Measurements from ENCODE around the gene IQCK.

The IQCK gene

GRCh38 chr16:19722981-19723380 is 4.9 kb downstream of the IQCK start:
- H3K27ac ChIP-seq (ENCODE audit: low read length): no peak overlapping the region

GRCh38 chr16:19728636-19728965 is 10.5 kb downstream of the IQCK start:
- no peaks in the 10 kb centered on the region for H3K27me3 ChIP-seq (ENCODE audit: low read depth, low read length)
- H3K27ac ChIP-seq (ENCODE audit: low read length): no peak overlapping the region
- peaks cover 0 to 6% of the 10 kb centered on the region in 2 donors for H3K36me3 ChIP-seq (ENCODE audit: control insufficient read depth in 1 of 2, insufficient read depth in 2 of 2, low read length in 2 of 2)
- no peaks in the 10 kb centered on the region for H3K9me3 ChIP-seq (ENCODE audit: control insufficient read depth in 1 of 2, low read length in 2 of 2)
- H3K4me1 ChIP-seq (ENCODE audit: control insufficient read depth in 1 of 2, insufficient read depth in 2 of 2, low read length in 2 of 2): no peaks in the 10 kb centered on the region
- H3K4me3 ChIP-seq (ENCODE audit: low read depth in 1 of 2, low read length in 2 of 2): no peak overlapping the region

More at GRCh38 chr16:19722981-19723380, 4.9 kb downstream of the IQCK start:
- Histone ChIP-seq H3K4me1 (ENCODE audit: control insufficient read depth in 1 of 2, insufficient read depth in 2 of 2, low read length in 2 of 2) (peaks cover 4 to 10% of the 10 kb centered on the region in 2 donors), H3K27me3 (ENCODE audit: low read depth, low read length) (no peaks in the 10 kb centered on the region), H3K4me3 (ENCODE audit: low read depth in 1 of 2, low read length in 2 of 2) (no peak overlapping the region), H3K36me3 (ENCODE audit: control insufficient read depth in 1 of 2, insufficient read depth in 2 of 2, low read length in 2 of 2) (no peaks in the 10 kb centered on the region), H3K9me3 (ENCODE audit: control insufficient read depth in 1 of 2, low read length in 2 of 2) (no peaks in the 10 kb centered on the region)

- Histone ChIP-seq H3K4me1 (ENCODE audit: control insufficient read depth in 1 of 2, insufficient read depth in 2 of 2, low read length in 2 of 2) (no peaks in the 10 kb centered on the region), H3K36me3 (ENCODE audit: control insufficient read depth in 1 of 2, insufficient read depth in 2 of 2, low read length in 2 of 2) (peaks cover 0 to 13% of the 10 kb centered on the region in 2 donors), H3K9me3 (ENCODE audit: control insufficient read depth in 1 of 2, low read length in 2 of 2) (no peaks in the 10 kb centered on the region), H3K27me3 (ENCODE audit: low read depth, low read length) (no peaks in the 10 kb centered on the region), H3K4me3 (ENCODE audit: low read depth in 1 of 2, low read length in 2 of 2) (no peak overlapping the region), H3K27ac (ENCODE audit: low read length) (no peak overlapping the region)
Measured at GRCh38 chr16:19733551-19733950, 15.5 kb downstream of the IQCK start.

GRCh38 chr16:19735074-19735867 is 17.2 kb downstream of the IQCK start:
- Histone ChIP-seq H3K27ac (ENCODE audit: low read length) (no peak overlapping the region), H3K4me3 (ENCODE audit: low read depth in 1 of 2, low read length in 2 of 2) (no peak overlapping the region), H3K27me3 (ENCODE audit: low read depth, low read length) (no peaks in the 10 kb centered on the region), H3K36me3 (ENCODE audit: control insufficient read depth in 1 of 2, insufficient read depth in 2 of 2, low read length in 2 of 2) (peaks cover 0 to 21% of the 10 kb centered on the region in 2 donors), H3K4me1 (ENCODE audit: control insufficient read depth in 1 of 2, insufficient read depth in 2 of 2, low read length in 2 of 2) (no peaks in the 10 kb centered on the region), H3K9me3 (ENCODE audit: control insufficient read depth in 1 of 2, low read length in 2 of 2) (no peaks in the 10 kb centered on the region)

- H3K9me3 ChIP-seq (ENCODE audit: control insufficient read depth in 1 of 2, low read length in 2 of 2): no peaks in the 10 kb centered on the region
- no peaks in the 10 kb centered on the region for H3K4me1 ChIP-seq (ENCODE audit: control insufficient read depth in 1 of 2, insufficient read depth in 2 of 2, low read length in 2 of 2)
- H3K27ac ChIP-seq (ENCODE audit: low read length): no peak overlapping the region
- no peaks in the 10 kb centered on the region for H3K27me3 ChIP-seq (ENCODE audit: low read depth, low read length)
- H3K36me3 ChIP-seq (ENCODE audit: control insufficient read depth in 1 of 2, insufficient read depth in 2 of 2, low read length in 2 of 2): peaks cover 0 to 17% of the 10 kb centered on the region in 2 donors
- no peak overlapping the region for H3K4me3 ChIP-seq (ENCODE audit: low read depth in 1 of 2, low read length in 2 of 2)
Measured at GRCh38 chr16:19737306-19738038, 19.4 kb downstream of the IQCK start.

- Histone ChIP-seq H3K27ac (ENCODE audit: low read length) (no peak overlapping the region), H3K27me3 (ENCODE audit: low read depth, low read length) (no peaks in the 10 kb centered on the region)
Measured at GRCh38 chr16:19741354-19741753, 23.3 kb downstream of the IQCK start.

GRCh38 chr16:19743816-19744159 is 25.7 kb downstream of the IQCK start:
- Histone ChIP-seq H3K36me3 (ENCODE audit: control insufficient read depth in 1 of 2, insufficient read depth in 2 of 2, low read length in 2 of 2) (peaks cover 0 to 6% of the 10 kb centered on the region in 2 donors), H3K4me3 (ENCODE audit: low read depth in 1 of 2, low read length in 2 of 2) (no peak overlapping the region), H3K27me3 (ENCODE audit: low read depth, low read length) (no peaks in the 10 kb centered on the region), H3K9me3 (ENCODE audit: control insufficient read depth in 1 of 2, low read length in 2 of 2) (no peaks in the 10 kb centered on the region), H3K4me1 (ENCODE audit: control insufficient read depth in 1 of 2, insufficient read depth in 2 of 2, low read length in 2 of 2) (no peaks in the 10 kb centered on the region), H3K27ac (ENCODE audit: low read length) (no peak overlapping the region)

More at GRCh38 chr16:19741354-19741753, 23.3 kb downstream of the IQCK start:
- Histone ChIP-seq H3K36me3 (ENCODE audit: control insufficient read depth in 1 of 2, insufficient read depth in 2 of 2, low read length in 2 of 2) (peaks cover 0 to 11% of the 10 kb centered on the region in 2 donors), H3K4me1 (ENCODE audit: control insufficient read depth in 1 of 2, insufficient read depth in 2 of 2, low read length in 2 of 2) (no peaks in the 10 kb centered on the region), H3K9me3 (ENCODE audit: control insufficient read depth in 1 of 2, low read length in 2 of 2) (no peaks in the 10 kb centered on the region), H3K4me3 (ENCODE audit: low read depth in 1 of 2, low read length in 2 of 2) (no peak overlapping the region)

GRCh38 chr16:19744670-19745069 is 26.6 kb downstream of the IQCK start:
- Histone ChIP-seq H3K27ac (ENCODE audit: low read length) (no peak overlapping the region), H3K4me1 (ENCODE audit: control insufficient read depth in 1 of 2, insufficient read depth in 2 of 2, low read length in 2 of 2) (no peaks in the 10 kb centered on the region), H3K4me3 (ENCODE audit: low read depth in 1 of 2, low read length in 2 of 2) (no peak overlapping the region), H3K9me3 (ENCODE audit: control insufficient read depth in 1 of 2, low read length in 2 of 2) (no peaks in the 10 kb centered on the region), H3K27me3 (ENCODE audit: low read depth, low read length) (no peaks in the 10 kb centered on the region), H3K36me3 (ENCODE audit: control insufficient read depth in 1 of 2, insufficient read depth in 2 of 2, low read length in 2 of 2) (no peaks in the 10 kb centered on the region)

- H3K4me3 ChIP-seq (ENCODE audit: low read depth in 1 of 2, low read length in 2 of 2): no peak overlapping the region
- H3K27me3 ChIP-seq (ENCODE audit: low read depth, low read length): no peaks in the 10 kb centered on the region
- H3K27ac ChIP-seq (ENCODE audit: low read length): no peak overlapping the region
- no peaks in the 10 kb centered on the region for H3K36me3 ChIP-seq (ENCODE audit: control insufficient read depth in 1 of 2, insufficient read depth in 2 of 2, low read length in 2 of 2)
- no peaks in the 10 kb centered on the region for H3K9me3 ChIP-seq (ENCODE audit: control insufficient read depth in 1 of 2, low read length in 2 of 2)
- no peaks in the 10 kb centered on the region for H3K4me1 ChIP-seq (ENCODE audit: control insufficient read depth in 1 of 2, insufficient read depth in 2 of 2, low read length in 2 of 2)
Measured at GRCh38 chr16:19745286-19746010, 27.4 kb downstream of the IQCK start.

GRCh38 chr16:19746561-19746960 is 28.5 kb downstream of the IQCK start:
- Histone ChIP-seq H3K4me1 (ENCODE audit: control insufficient read depth in 1 of 2, insufficient read depth in 2 of 2, low read length in 2 of 2) (no peaks in the 10 kb centered on the region), H3K27me3 (ENCODE audit: low read depth, low read length) (no peaks in the 10 kb centered on the region), H3K9me3 (ENCODE audit: control insufficient read depth in 1 of 2, low read length in 2 of 2) (no peaks in the 10 kb centered on the region), H3K4me3 (ENCODE audit: low read depth in 1 of 2, low read length in 2 of 2) (no peak overlapping the region), H3K27ac (ENCODE audit: low read length) (no peak overlapping the region), H3K36me3 (ENCODE audit: control insufficient read depth in 1 of 2, insufficient read depth in 2 of 2, low read length in 2 of 2) (no peaks in the 10 kb centered on the region)

- H3K9me3 ChIP-seq (ENCODE audit: control insufficient read depth in 1 of 2, low read length in 2 of 2): no peaks in the 10 kb centered on the region
- no peak overlapping the region for H3K4me3 ChIP-seq (ENCODE audit: low read depth in 1 of 2, low read length in 2 of 2)
- no peaks in the 10 kb centered on the region for H3K36me3 ChIP-seq (ENCODE audit: control insufficient read depth in 1 of 2, insufficient read depth in 2 of 2, low read length in 2 of 2)
- H3K4me1 ChIP-seq (ENCODE audit: control insufficient read depth in 1 of 2, insufficient read depth in 2 of 2, low read length in 2 of 2): no peaks in the 10 kb centered on the region
- H3K27ac ChIP-seq (ENCODE audit: low read length): no peak overlapping the region
- no peaks in the 10 kb centered on the region for H3K27me3 ChIP-seq (ENCODE audit: low read depth, low read length)
Measured at GRCh38 chr16:19748389-19749168, 30.5 kb downstream of the IQCK start.

Measured in muscle layer of duodenum (tissue), 2 donors.